ENCODE results near the gene CNTNAP3B. TPM values are rescaled to one million over a fixed set of nuclear protein-coding genes. Genes with fewer than 3 reads are reported as not detected.

The CNTNAP3B gene
- total RNA-seq, 1 donor from 2014 or later, result 7.2 TPM

Other genes starting within 250 kb of the CNTNAP3B start
- gene SPATA31A6, start 54.2 kb upstream of the CNTNAP3B start, total RNA-seq, result not detected